Measurements from ENCODE around the gene ATN1. TPM values are rescaled to one million over a fixed set of nuclear protein-coding genes. Genes with fewer than 3 reads are reported as not detected.
A peak's percentile ranks its signal among the peaks of the same experiment; 100 is the strongest.
"Not testable (repeated sequence)": the region's sequence is repeated elsewhere in the genome, so short reads cannot be mapped to it uniquely, and the experiment has no call there.

Gene ATN1
- total RNA-seq, 2 experiments from 2014 or later, result 33.9 to 34.6 TPM

DNA sequence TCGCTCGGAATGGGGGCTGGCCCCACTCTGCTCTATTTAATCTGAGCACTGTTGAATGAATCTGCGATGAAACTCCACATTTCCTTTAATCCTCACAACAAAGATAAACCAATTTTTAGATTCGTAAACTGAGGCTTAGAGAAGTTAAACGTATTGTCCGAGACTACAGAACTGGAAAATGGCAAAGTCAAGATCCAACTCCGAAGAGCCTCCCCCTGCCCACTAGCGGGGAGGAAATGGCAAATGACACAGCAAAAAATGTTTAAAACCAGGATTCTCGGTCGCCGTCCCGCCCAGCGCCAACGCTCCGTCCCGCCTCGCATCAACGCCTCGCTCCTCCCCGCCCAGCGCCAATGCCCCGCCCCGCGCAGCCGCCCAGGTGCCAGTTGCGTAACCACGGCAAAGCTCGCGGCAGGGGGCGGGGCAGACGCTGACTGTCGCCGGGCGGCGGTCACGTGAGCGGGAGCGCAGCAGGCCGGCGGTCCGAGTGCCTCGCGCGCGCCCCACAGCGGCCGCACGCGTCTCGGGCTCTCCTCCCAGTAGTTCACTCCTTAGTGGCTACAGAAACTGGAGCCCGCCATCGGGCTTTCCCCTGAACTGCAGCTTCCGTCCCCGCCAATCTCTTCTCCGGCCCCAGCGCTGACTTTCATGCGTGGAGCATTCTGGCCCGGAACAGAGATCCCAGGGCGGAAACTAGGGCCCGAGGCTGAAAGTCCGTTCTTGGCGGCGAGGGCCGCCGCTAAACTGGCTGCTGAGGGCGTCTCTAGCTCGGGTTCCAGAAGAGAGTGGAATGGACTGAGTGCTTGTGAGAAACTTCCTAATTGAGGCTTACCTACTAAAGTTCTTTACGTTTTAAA lies 36.7 kb upstream of the ATN1 start:
- DNase-seq, result peak; percentile 99
- Mint-ChIP-seq H3K27ac (peak overlapping the region; percentile 93), H3K36me3 (ENCODE audit: low read depth) (peaks cover 10% of the 10 kb centered on the region), H3K9me3 (no peaks in the 10 kb centered on the region), H3K4me1 (peaks cover 38% of the 10 kb centered on the region), H3K4me3 (peak overlapping the region; percentile 79), H3K27me3 (no peaks in the 10 kb centered on the region)
- CTCF ChIA-PET, result interaction anchor here (0.6 to 2.8 kb wide), 36 partner anchors 8 to 421 kb away, joined by 3 to 120 read pairs (median 4); partner anchors contain the start of genes C12orf57, CD4, CDCA3 and COPS7A
- POLR2A ChIA-PET, result interaction anchor here (0.6 to 2.8 kb wide), 22 partner anchors 9 to 217 kb away, joined by 3 to 69 read pairs (median 6); partner anchors contain the start of genes C12orf57, C1RL, CD4 and CDCA3

- Mint-ChIP-seq H3K4me3 (peak overlapping the region; percentile 79), H3K36me3 (ENCODE audit: low read depth) (peaks cover 10% of the 10 kb centered on the region), H3K27ac (peak overlapping the region; percentile 93), H3K4me1 (peaks cover 38% of the 10 kb centered on the region), H3K27me3 (no peaks in the 10 kb centered on the region), H3K9me3 (no peaks in the 10 kb centered on the region)
- DNase-seq, result no peak
- POLR2A ChIA-PET, result interaction anchor here (0.6 to 2.8 kb wide), 22 partner anchors 9 to 217 kb away, joined by 3 to 69 read pairs (median 6); partner anchors contain the start of genes C12orf57, C1RL, CD4 and CDCA3
- CTCF ChIA-PET, result interaction anchor here (0.6 to 2.8 kb wide), 33 partner anchors 8 to 276 kb away, joined by 3 to 120 read pairs (median 5); partner anchors contain the start of genes C12orf57, CDCA3, COPS7A and ENO2
Measured at GRCh38 chr12:6891646-6892001, 36.1 kb upstream of the ATN1 start.

- not testable (repeated sequence) for DNase-seq; H3K36me3 Mint-ChIP-seq (ENCODE audit: low read depth); H3K27me3 Mint-ChIP-seq; H3K9me3 Mint-ChIP-seq
- H3K27ac Mint-ChIP-seq, result peak overlapping the region; percentile 56
- peaks cover 38% of the 10 kb centered on the region for H3K4me1 Mint-ChIP-seq
- ChIA-PET CTCF (interaction anchor here (0.7 to 2.8 kb wide), 5 partner anchors 10 to 169 kb away, joined by 6 to 120 read pairs (median 9); partner anchors contain the start of genes COPS7A and SPSB2), POLR2A (interaction anchor here (1.6 to 2.8 kb wide), 7 partner anchors 13 to 104 kb away, joined by 6 to 69 read pairs (median 30); partner anchors contain the start of genes C12orf57, CD4, CDCA3 and ENO2)
- H3K4me3 Mint-ChIP-seq, result peak overlapping the region; percentile 37
Measured at GRCh38 chr12:6892683-6893082, 35.1 kb upstream of the ATN1 start.

DNA sequence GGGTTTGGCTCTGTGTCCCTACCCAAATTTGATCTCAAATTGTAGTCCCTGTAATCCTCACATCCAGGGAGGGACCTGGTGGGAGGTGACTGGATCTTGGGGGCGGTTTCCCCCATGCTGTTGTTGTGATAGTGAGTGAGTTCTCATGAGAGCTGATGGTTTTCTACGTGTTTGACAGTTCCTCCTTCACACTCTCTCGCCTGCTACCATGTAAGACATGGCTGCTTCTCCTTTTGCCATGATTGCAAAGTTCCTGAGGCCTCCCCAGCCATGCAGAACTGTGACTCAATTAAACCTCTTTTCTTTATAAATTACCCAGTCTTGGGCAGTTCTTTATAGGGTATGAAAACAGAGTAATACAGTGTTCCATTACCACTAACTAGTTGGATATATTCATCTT lies 33.4 kb upstream of the ATN1 start:
- Mint-ChIP-seq H3K4me1 (peaks cover 29% of the 10 kb centered on the region), H3K27me3 (no peaks in the 10 kb centered on the region), H3K9me3 (no peaks in the 10 kb centered on the region), H3K36me3 (ENCODE audit: low read depth) (peaks cover 6% of the 10 kb centered on the region), H3K4me3 (no peak overlapping the region), H3K27ac (no peak overlapping the region)
- ChIA-PET CTCF (interaction anchor here (0.9 to 1.1 kb wide), 2 partner anchors 22 to 25 kb away, joined by 3 to 5 read pairs; partner anchors contain the start of gene SPSB2), POLR2A (interaction anchor here (0.8 to 1.6 kb wide), 4 partner anchors 8 to 43 kb away, joined by 3 to 5 read pairs (median 4); partner anchors contain the start of genes CDCA3, ENO2 and LRRC23)
- no peak for DNase-seq

GRCh38 chr12:6896846-6897435 lies 30.8 kb upstream of the ATN1 start:
- no peak overlapping the region for H3K4me3 Mint-ChIP-seq

GRCh38 chr12:6899427-6899826 lies 28.3 kb upstream of the ATN1 start:
- DNase-seq, result no peak
- no peaks in the 10 kb centered on the region for H3K27me3 Mint-ChIP-seq
- ChIA-PET CTCF (interaction anchor here (0.8 kb wide), 1 partner anchor 8 kb away, joined by 6 read pairs; no protein-coding TSS in a partner anchor), POLR2A (interaction anchor here (1.5 to 1.9 kb wide), 3 partner anchors 8 to 46 kb away, joined by 5 to 6 read pairs (median 6); partner anchors contain the start of gene ENO2)
- no peak overlapping the region for H3K27ac Mint-ChIP-seq
- H3K4me1 Mint-ChIP-seq, result peaks cover 2% of the 10 kb centered on the region
- no peaks in the 10 kb centered on the region for H3K36me3 Mint-ChIP-seq (ENCODE audit: low read depth)
- no peaks in the 10 kb centered on the region for H3K9me3 Mint-ChIP-seq
- H3K4me3 Mint-ChIP-seq, result no peak overlapping the region

More at GRCh38 chr12:6896846-6897435, 30.8 kb upstream of the ATN1 start:
- ChIA-PET CTCF (interaction anchor here (0.6 to 1.8 kb wide), 4 partner anchors 24 to 41 kb away, joined by 3 to 8 read pairs (median 4); partner anchors contain the start of gene SPSB2), POLR2A (interaction anchor here (0.7 kb wide), 1 partner anchor 10 kb away, joined by 3 read pairs; no protein-coding TSS in a partner anchor)
- Mint-ChIP-seq H3K27me3 (no peaks in the 10 kb centered on the region), H3K4me1 (peaks cover 10% of the 10 kb centered on the region), H3K9me3 (no peaks in the 10 kb centered on the region), H3K27ac (no peak overlapping the region), H3K36me3 (ENCODE audit: low read depth) (no peaks in the 10 kb centered on the region)
- no peak for DNase-seq

DNA sequence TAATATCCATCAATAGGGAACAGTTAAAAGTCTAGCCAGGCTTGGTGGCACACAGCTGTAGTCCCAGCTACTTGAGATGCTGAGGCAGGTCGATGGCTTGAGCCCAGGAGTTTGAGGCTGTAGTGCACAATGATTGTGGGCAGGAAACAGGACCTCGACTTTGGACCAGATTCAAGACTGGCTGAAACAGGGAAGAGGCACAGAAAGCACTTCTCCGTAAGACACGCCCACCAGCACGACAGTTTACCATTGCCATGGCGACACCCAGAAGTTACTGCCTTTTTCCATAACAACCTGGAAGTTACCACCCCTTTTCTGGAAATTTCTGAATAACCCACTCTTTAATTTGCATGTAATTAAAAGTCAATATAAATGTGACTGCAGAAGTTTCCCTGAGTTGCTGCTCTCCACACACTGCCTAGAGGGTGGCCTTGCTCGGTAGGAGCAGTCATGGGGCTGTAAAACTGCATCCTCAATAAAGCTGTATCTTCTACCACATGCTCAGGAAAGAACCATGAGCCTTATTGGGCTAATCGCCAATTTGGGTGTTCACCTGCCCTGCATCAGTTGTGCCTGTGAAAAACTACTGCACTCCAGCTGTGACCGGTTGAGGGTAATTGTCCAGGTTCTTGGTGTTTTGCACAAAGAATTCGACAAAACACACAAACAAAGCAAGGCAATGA lies 27.8 kb upstream of the ATN1 start:
- CTCF ChIA-PET, result interaction anchor here (0.8 to 1.2 kb wide), 2 partner anchors 9 kb away, joined by 4 to 6 read pairs; no protein-coding TSS in a partner anchor
- Mint-ChIP-seq H3K27ac (no peak overlapping the region), H3K4me3 (no peak overlapping the region), H3K4me1 (peaks cover 2% of the 10 kb centered on the region), H3K27me3 (no peaks in the 10 kb centered on the region), H3K36me3 (ENCODE audit: low read depth) (no peaks in the 10 kb centered on the region), H3K9me3 (no peaks in the 10 kb centered on the region)
- DNase-seq, result no peak
- POLR2A ChIA-PET, result interaction anchor here (1.5 to 1.9 kb wide), 3 partner anchors 9 to 47 kb away, joined by 5 to 6 read pairs (median 6); partner anchors contain the start of gene ENO2

- ChIA-PET POLR2A (interaction anchor here (0.8 to 8.9 kb wide), 3 partner anchors 8 to 41 kb away, joined by 3 to 53 read pairs (median 6); partner anchors contain the start of genes C12orf57 and RNU7-1), CTCF (interaction anchor here (0.8 to 3.5 kb wide), 3 partner anchors 11 to 29 kb away, joined by 3 to 17 read pairs (median 13); partner anchors contain the start of genes ENO2 and SPSB2)
- Mint-ChIP-seq H3K36me3 (ENCODE audit: low read depth) (no peaks in the 10 kb centered on the region), H3K4me1 (peaks cover 2% of the 10 kb centered on the region), H3K4me3 (no peak overlapping the region), H3K27ac (no peak overlapping the region), H3K9me3 (no peaks in the 10 kb centered on the region), H3K27me3 (no peaks in the 10 kb centered on the region)
- DNase-seq, result no peak
Measured at GRCh38 chr12:6902448-6902847, 25.3 kb upstream of the ATN1 start.

DNA sequence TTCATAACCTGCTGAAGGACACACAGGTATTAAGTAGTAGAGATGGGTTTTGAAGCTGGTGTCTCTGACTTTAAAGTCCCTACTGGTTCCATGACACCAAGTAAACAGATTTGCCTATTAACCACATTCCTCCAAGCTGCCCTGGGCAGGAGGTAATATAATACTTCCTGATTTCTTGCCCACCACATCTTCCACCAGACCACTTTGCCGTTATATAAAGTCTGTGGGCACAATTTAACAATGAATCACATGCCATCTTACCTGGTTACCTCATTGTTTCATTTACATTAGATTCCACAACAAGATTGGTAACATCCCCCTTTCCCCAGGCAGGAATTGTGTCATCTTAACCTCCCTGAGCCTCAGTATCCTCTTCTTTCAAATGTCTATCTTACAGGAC lies 24.0 kb upstream of the ATN1 start:
- Mint-ChIP-seq H3K4me3 (no peak overlapping the region), H3K9me3 (no peaks in the 10 kb centered on the region), H3K27ac (no peak overlapping the region), H3K27me3 (no peaks in the 10 kb centered on the region), H3K4me1 (peaks cover 2% of the 10 kb centered on the region), H3K36me3 (ENCODE audit: low read depth) (no peaks in the 10 kb centered on the region)
- no peak for DNase-seq
- CTCF ChIA-PET, result interaction anchor here (0.9 to 6.1 kb wide), 3 partner anchors 13 to 31 kb away, joined by 5 to 28 read pairs (median 17); partner anchors contain the start of gene SPSB2
- POLR2A ChIA-PET, result interaction anchor here (5.8 to 8.9 kb wide), 2 partner anchors 12 to 31 kb away, joined by 40 to 53 read pairs; partner anchors contain the start of gene SPSB2

- H3K4me1 Mint-ChIP-seq, result peaks cover 2% of the 10 kb centered on the region
- no peak within 1 kb of the TSS for H3K27ac Mint-ChIP-seq
- H3K36me3 Mint-ChIP-seq (ENCODE audit: low read depth), result no peaks in the 10 kb centered on the region
- H3K4me3 Mint-ChIP-seq, result no peak within 1 kb of the TSS
- H3K27me3 Mint-ChIP-seq, result no peaks in the 10 kb centered on the region
- peak; percentile 99 for DNase-seq
- ChIA-PET CTCF (interaction anchor here (0.9 to 6.1 kb wide), 7 partner anchors 13 to 60 kb away, joined by 3 to 34 read pairs (median 5); partner anchors contain the start of gene SPSB2), POLR2A (interaction anchor here (0.8 to 8.9 kb wide), 13 partner anchors 9 to 206 kb away, joined by 3 to 53 read pairs (median 5); partner anchors contain the start of genes C12orf57, ENO2, RNU7-1 and SPSB2)
- no peaks in the 10 kb centered on the region for H3K9me3 Mint-ChIP-seq
Measured at GRCh38 chr12:6904280-6905276, 23.2 kb upstream of the ATN1 start, which contains the start of gene LRRC23. Gene LRRC23 (plus strand): TSS chr12:6904822. CDS start chr12:6905634, 812 bp downstream.

Data from activated CD4-positive, alpha-beta memory T cell treated with anti-CD3 and anti-CD28 coated beads, Interleukin-2, amount 10 ng/mL, durations not matched to agents 7 days and 5 days (primary cell).